HG02852 (cell line): ENCODE results near the gene NRF1.

Experiments
- ATAC-seq: cut with Tn5 transposase; IDR thresholded peaks from one replicate; pipeline ENCODE4 v1.9.1; 2021; ENCODE audit warnings: mild to moderate bottlenecking, moderate library complexity; ENCODE audit not compliant: unreplicated experiment

The NRF1 gene

GRCh38 chr7:129729511-129729910 lies 118.0 kb downstream of the NRF1 start:
- no peak for ATAC-seq

- no peak for ATAC-seq
Observed at GRCh38 chr7:129730159-129730558, 118.6 kb downstream of the NRF1 start.

GRCh38 chr7:129734400-129734799 lies 122.9 kb downstream of the NRF1 start:
- ATAC-seq = no peak

- no peak for ATAC-seq
Observed at GRCh38 chr7:129739427-129739826, 127.9 kb downstream of the NRF1 start.

- no peak for ATAC-seq
Observed at GRCh38 chr7:129740574-129741410, 129.3 kb downstream of the NRF1 start.

- ATAC-seq = no peak
Observed at GRCh38 chr7:129741743-129742213, 130.3 kb downstream of the NRF1 start.

- no peak for ATAC-seq
Observed at GRCh38 chr7:129742256-129742655, 130.7 kb downstream of the NRF1 start.

GRCh38 chr7:129746857-129747529 lies 135.5 kb downstream of the NRF1 start:
- no peak for ATAC-seq

GRCh38 chr7:129748356-129749109 lies 137.0 kb downstream of the NRF1 start:
- no peak for ATAC-seq

- no peak for ATAC-seq
Observed at GRCh38 chr7:129750091-129750490, 138.6 kb downstream of the NRF1 start.

- ATAC-seq = no peak
Observed at GRCh38 chr7:129750501-129750900, 139.0 kb downstream of the NRF1 start.

GRCh38 chr7:129751916-129752315 lies 140.4 kb downstream of the NRF1 start:
- no peak for ATAC-seq

GRCh38 chr7:129752760-129753159 lies 141.2 kb downstream of the NRF1 start:
- no peak for ATAC-seq

- no peak for ATAC-seq
Observed at GRCh38 chr7:129754406-129754805, 142.9 kb downstream of the NRF1 start.

- no peak for ATAC-seq
Observed at GRCh38 chr7:129757991-129758390, 146.5 kb downstream of the NRF1 start.

- ATAC-seq = no peak
Observed at GRCh38 chr7:129762387-129762969, 151.0 kb downstream of the NRF1 start.

GRCh38 chr7:129764247-129765084 lies 152.9 kb downstream of the NRF1 start:
- no peak for ATAC-seq

GRCh38 chr7:129765352-129765751 lies 153.8 kb downstream of the NRF1 start:
- no peak for ATAC-seq

- ATAC-seq = no peak
Observed at GRCh38 chr7:129767120-129768015, 155.8 kb downstream of the NRF1 start.
